Naive B cell (primary cell): ENCODE measurements around the gene POLR1C. TPM values are rescaled to one million over a fixed set of nuclear protein-coding genes. Genes with fewer than 3 reads are reported as not detected.
"Not testable (repeated sequence)": the region's sequence is repeated elsewhere in the genome, so short reads cannot be mapped to it uniquely, and the experiment has no call there.

Experiments
- ATAC-seq, 2 donors: fragments of 150-1000 bp; cut with Tn5 transposase; 2 replicates each; pipeline ENCODE4 v1.10.0; 2021; ENCODE audit warnings: low read depth in 2 of 2, mild to moderate bottlenecking in 2 of 2, moderate library complexity in 2 of 2
- DNase-seq: peaks from one replicate; pipeline ENCODE4 v3.0.0; 2022
- H3K27ac Mint-ChIP-seq, 6 donors: one replicate each; pipeline ENCODE4 v1.8.0; 2020 to 2022; ENCODE audit warnings: mild to moderate bottlenecking in 6 of 6, mixed read lengths in 6 of 6, moderate library complexity in 5 of 6, inconsistent platforms in 2 of 6
- H3K27me3 Mint-ChIP-seq, 3 donors: one replicate each; pipeline ENCODE4 v1.8.0; 2021 to 2022; ENCODE audit warnings: mixed read lengths in 3 of 3, mild to moderate bottlenecking in 1 of 3
- H3K36me3 Mint-ChIP-seq, 2 donors: one replicate each; pipeline ENCODE4 v1.8.0; 2020 to 2022; ENCODE audit warnings: mixed read lengths in 2 of 2, inconsistent platforms in 1 of 2, mild to moderate bottlenecking in 1 of 2
- H3K4me1 Mint-ChIP-seq, 3 donors: one replicate each; pipeline ENCODE4 v1.8.0; 2020 to 2022; ENCODE audit warnings: mixed read lengths in 3 of 3, inconsistent platforms in 1 of 3, mild to moderate bottlenecking in 1 of 3, moderate library complexity in 1 of 3
- H3K4me3 Mint-ChIP-seq, 8 donors: one replicate each; pipeline ENCODE4 v1.8.0; 2020 to 2022; ENCODE audit warnings: mild to moderate bottlenecking in 8 of 8, mixed read lengths in 8 of 8, moderate library complexity in 8 of 8, inconsistent platforms in 2 of 8
- H3K9me3 Mint-ChIP-seq, 7 donors: one replicate each; pipeline ENCODE4 v1.8.0; 2020 to 2022; ENCODE audit warnings: mixed read lengths in 7 of 7, mild to moderate bottlenecking in 5 of 7, inconsistent platforms in 2 of 7, moderate library complexity in 1 of 7
- polyA plus RNA-seq, 6 donors: library from polyadenylated mRNA; unstranded; fragments of 300-500 nt; fragmentation: Illumina TruSeq; gene quantifications; one replicate each; pipeline ENCODE4 v1.2.3, GENCODE V29; 2021; ENCODE audit warnings: low read depth in 6 of 6

Gene POLR1C
- polyA plus RNA-seq, result 10 to 100 TPM in 4 of 6 donors, 1 to 10 TPM in 2; 9.3 to 19.8 (median 13.1) TPM

GRCh38 chr6:43516697-43517504, at the start of gene POLR1C, which contains the start of gene YIPF3:
Gene POLR1C, plus strand, starts transcription at chr6:43517089. Its CDS starts 21 bp downstream, at chr6:43517110.
Gene YIPF3, minus strand, starts transcription at chr6:43516926. Its CDS starts 119 bp downstream, at chr6:43516807.
- H3K4me3 Mint-ChIP-seq, result no peak within 1 kb of the TSS
- H3K27ac Mint-ChIP-seq, result peak within 1 kb of the TSS in 1 of 6 donors; percentile 10
- DNase-seq (peak; percentile 95), ATAC-seq (peak; percentile 96)
- H3K4me1 Mint-ChIP-seq, result peaks cover 22 to 29% (median 24%) of the 10 kb centered on the region in 3 donors
- H3K9me3 Mint-ChIP-seq, result no peaks in the 10 kb centered on the region
- H3K36me3 Mint-ChIP-seq, result peaks cover 0 to 19% of the 10 kb centered on the region in 2 donors
- H3K27me3 Mint-ChIP-seq, result no peaks in the 10 kb centered on the region

- not testable (repeated sequence) for H3K36me3 Mint-ChIP-seq, ATAC-seq, H3K9me3 Mint-ChIP-seq, DNase-seq, H3K4me1 Mint-ChIP-seq, H3K4me3 Mint-ChIP-seq
- H3K27ac Mint-ChIP-seq, result peak overlapping the region in 1 of 6 donors; percentile 76
- H3K27me3 Mint-ChIP-seq, result peaks cover 21 to 63% (median 58%) of the 10 kb centered on the region in 3 donors
Observed at GRCh38 chr6:43467265-43467664, 49.6 kb upstream of the POLR1C start.

DNA sequence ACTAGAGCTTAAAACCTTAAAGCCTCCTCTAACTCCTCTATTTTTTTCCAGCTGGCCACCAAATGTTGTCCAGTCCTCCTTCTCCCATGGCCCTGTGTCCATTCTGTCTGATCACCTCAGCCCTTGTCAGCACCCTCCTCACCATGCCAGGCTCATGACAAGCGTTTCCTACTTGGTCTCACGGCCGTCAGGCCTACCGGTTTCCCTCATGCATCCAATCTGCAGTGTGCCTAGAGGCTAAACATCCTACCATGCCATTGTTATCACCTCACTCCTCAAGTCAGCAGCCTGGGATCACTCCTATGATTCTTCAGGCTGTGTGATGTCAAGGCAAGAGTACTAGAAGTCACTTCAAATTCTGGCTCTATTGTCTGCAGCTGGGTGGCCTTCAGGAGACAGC, 49.1 kb upstream of the POLR1C start:
- no peak for ATAC-seq
- no peaks in the 10 kb centered on the region for H3K36me3 Mint-ChIP-seq
- DNase-seq, result no peak
- H3K27me3 Mint-ChIP-seq, result peaks cover 21 to 58% (median 53%) of the 10 kb centered on the region in 3 donors
- no peak overlapping the region for H3K27ac Mint-ChIP-seq
- H3K9me3 Mint-ChIP-seq, result no peaks in the 10 kb centered on the region
- H3K4me3 Mint-ChIP-seq, result no peak overlapping the region
- peaks cover 0 to 3% (median 0%) of the 10 kb centered on the region in 3 donors for H3K4me1 Mint-ChIP-seq

- Mint-ChIP-seq H3K4me3 (no peak overlapping the region), H3K27ac (no peak overlapping the region), H3K36me3 (no peaks in the 10 kb centered on the region), H3K27me3 (peaks cover 21 to 54% (median 48%) of the 10 kb centered on the region in 3 donors), H3K4me1 (peaks cover 0 to 3% (median 0%) of the 10 kb centered on the region in 3 donors), H3K9me3 (no peaks in the 10 kb centered on the region)
- no peak for DNase-seq
- no peak for ATAC-seq
Observed at GRCh38 chr6:43468240-43468639, 48.6 kb upstream of the POLR1C start.

DNA sequence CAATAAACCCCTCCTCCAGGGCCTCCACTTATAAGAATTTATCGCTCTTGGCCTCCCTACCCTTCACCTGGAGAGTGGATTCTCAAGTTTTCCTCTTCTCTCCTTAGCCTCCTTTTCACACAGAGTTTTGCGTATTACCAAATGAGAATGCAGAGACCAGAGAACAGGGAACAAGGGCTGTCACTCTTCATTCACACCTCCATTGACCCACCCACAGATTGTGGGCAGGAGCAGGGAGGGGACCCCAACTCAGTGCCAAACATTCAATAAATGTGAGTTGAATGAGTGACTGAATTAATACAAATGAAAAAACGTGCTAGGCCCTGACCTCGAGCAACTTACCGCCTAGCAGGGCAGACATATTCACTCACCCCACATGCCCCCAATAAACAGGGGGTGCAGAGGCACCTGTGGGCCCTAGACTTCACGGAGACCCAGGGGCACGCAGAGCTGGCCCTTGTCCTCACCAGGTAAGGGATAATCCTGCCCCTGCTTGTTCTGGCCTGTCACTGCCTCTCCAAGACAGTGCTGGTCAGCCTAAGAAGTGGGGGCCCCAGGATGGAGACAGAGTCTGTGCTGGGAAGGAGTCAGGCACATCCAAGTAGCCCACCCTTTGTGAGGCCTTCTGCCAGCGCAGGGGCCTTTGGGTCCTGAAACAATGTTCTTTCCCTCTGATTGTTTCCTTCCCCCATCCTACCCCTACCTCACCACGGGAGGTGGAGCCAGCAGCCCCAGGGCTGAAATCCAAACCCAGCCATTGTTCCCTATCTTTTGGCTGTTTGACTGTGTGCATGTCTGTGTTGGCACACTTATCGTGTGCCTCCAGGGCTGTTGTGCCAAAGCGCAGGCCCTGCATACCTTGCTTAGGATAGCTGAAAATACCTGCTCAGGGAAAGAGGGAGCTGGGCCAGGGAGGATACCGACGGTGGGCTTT, 47.9 kb upstream of the POLR1C start:
- Mint-ChIP-seq H3K9me3 (no peaks in the 10 kb centered on the region), H3K36me3 (no peaks in the 10 kb centered on the region), H3K27me3 (peaks cover 21 to 49% (median 45%) of the 10 kb centered on the region in 3 donors), H3K27ac (no peak overlapping the region), H3K4me1 (peaks cover 0 to 3% (median 0%) of the 10 kb centered on the region in 3 donors), H3K4me3 (no peak overlapping the region)
- no peak for ATAC-seq
- DNase-seq, result no peak

DNA sequence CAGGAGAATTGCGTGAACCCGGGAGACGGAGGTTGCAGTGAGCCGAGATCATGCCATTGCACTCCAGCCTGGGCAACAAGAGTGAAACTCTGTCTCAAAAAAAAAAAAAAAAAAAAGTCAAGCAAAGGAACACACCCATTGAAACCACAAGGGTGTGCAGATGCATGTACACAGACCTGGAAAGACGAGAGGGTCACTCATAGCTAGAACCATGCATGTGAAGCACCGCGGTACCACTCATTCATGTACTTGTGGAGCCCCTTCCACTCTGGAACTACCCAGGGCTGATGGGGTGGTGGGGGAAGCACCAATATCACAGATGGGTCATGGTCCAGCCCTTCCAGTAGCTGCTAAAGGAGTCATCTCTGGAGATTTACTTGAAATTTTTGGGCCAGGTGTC, 46.9 kb upstream of the POLR1C start:
- ATAC-seq (no peak), DNase-seq (no peak)
- no peaks in the 10 kb centered on the region for H3K36me3 Mint-ChIP-seq
- no peak overlapping the region for H3K27ac Mint-ChIP-seq
- no peak overlapping the region for H3K4me3 Mint-ChIP-seq
- no peaks in the 10 kb centered on the region for H3K9me3 Mint-ChIP-seq
- H3K27me3 Mint-ChIP-seq, result peaks cover 21 to 45% (median 45%) of the 10 kb centered on the region in 3 donors
- H3K4me1 Mint-ChIP-seq, result peaks cover 0 to 3% (median 0%) of the 10 kb centered on the region in 3 donors

DNA sequence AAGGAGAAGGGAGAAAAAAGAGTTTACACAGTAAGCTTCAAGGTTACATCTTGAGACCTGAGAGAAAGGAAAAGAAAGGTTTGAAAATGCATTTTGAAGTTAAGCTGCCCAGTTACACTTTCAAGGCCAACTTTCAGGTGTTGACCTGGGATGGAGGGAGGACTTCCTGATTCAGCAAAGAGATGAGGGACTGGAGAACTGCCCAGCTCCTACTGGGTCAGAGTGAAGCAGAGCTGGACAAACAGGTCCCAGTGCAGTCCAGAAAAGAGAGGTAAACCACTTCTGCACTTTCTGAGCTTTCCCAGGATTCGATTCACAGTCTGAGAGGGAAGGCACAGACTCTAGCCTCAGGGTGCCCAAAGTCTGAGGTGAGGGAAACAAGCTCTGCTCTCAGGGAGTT, 45.5 kb upstream of the POLR1C start:
- H3K9me3 Mint-ChIP-seq, result no peaks in the 10 kb centered on the region
- no peak for DNase-seq
- H3K4me3 Mint-ChIP-seq, result no peak overlapping the region
- peaks cover 16 to 45% (median 44%) of the 10 kb centered on the region in 3 donors for H3K27me3 Mint-ChIP-seq
- peaks cover 0 to 3% (median under 1%) of the 10 kb centered on the region in 3 donors for H3K4me1 Mint-ChIP-seq
- peak overlapping the region in 1 of 6 donors; percentile 7 for H3K27ac Mint-ChIP-seq
- ATAC-seq, result no peak
- no peaks in the 10 kb centered on the region for H3K36me3 Mint-ChIP-seq

DNA sequence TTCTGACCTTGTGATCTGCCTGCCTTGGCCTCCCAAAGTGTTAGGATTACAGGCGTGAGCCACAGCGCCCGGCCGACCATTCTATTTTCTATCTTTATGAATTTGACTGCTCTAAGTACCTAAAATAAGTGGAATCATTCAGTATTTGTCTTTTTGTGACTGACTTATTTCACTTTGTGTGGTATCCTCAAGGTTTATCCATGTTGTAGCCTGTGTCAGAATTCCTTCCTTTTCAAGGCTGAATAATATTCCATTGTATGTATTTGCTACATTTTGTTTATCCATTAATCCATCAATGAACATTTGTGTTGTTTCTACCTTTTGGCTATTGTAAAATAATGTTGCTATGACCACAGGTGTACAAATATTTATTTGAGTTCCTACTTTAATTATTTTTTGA, 44.4 kb upstream of the POLR1C start:
- H3K27ac Mint-ChIP-seq, result no peak overlapping the region
- ATAC-seq, result no peak
- H3K4me3 Mint-ChIP-seq, result no peak overlapping the region
- H3K4me1 Mint-ChIP-seq, result peaks cover 10 to 12% (median 11%) of the 10 kb centered on the region in 3 donors
- peaks cover 10 to 36% (median 32%) of the 10 kb centered on the region in 3 donors for H3K27me3 Mint-ChIP-seq
- no peaks in the 10 kb centered on the region for H3K36me3 Mint-ChIP-seq
- DNase-seq, result no peak
- no peaks in the 10 kb centered on the region for H3K9me3 Mint-ChIP-seq

DNA sequence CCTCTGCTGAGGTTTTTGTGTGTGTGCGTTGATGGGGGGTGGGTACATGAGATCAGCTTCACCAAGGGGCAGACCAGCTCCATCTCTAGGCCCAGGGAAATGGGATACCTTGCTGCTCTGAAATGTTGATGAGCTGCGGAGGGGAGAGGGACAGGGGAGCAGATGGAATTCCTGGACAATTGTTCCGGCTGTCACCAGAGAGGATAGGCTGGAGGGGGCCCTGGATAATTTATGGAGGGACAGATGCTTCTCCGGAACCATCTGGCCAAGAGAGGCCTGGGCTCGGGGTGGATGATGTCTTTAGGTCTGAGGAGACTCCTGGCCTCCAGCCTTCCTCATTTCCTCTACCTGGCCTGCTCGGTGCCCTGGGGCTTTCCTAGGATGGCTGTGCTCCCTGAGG, 41.4 kb upstream of the POLR1C start:
- H3K27me3 Mint-ChIP-seq, result peaks cover 0 to 10% (median 10%) of the 10 kb centered on the region in 3 donors
- H3K9me3 Mint-ChIP-seq, result no peaks in the 10 kb centered on the region
- H3K27ac Mint-ChIP-seq, result peak overlapping the region in 4 of 6 donors; percentile 39 to 98 (median 51)
- ATAC-seq (no peak), DNase-seq (no peak)
- peak overlapping the region in 1 of 8 donors; percentile 30 for H3K4me3 Mint-ChIP-seq
- H3K4me1 Mint-ChIP-seq, result peaks cover 28 to 31% (median 31%) of the 10 kb centered on the region in 3 donors
- no peaks in the 10 kb centered on the region for H3K36me3 Mint-ChIP-seq

DNA sequence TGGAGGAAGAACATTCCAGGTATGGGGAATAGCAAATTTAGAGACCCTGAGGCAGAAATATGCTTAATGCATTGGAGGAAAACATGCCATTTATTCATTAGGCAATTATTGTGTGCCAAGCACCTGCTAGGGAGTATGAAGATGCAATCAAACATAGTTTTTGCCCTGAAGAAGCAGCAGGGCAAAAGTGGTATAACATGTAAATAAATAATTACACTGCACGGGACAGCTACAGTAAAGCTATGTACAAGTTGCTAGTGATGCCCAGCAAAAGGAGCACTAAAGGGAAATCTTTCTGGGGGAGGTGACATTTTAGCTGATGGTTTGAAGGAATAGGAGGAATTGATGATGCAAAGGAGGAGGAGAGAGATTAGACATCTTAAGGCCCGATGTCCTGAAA, 40.1 kb upstream of the POLR1C start:
- Mint-ChIP-seq H3K27me3 (no peaks in the 10 kb centered on the region), H3K4me3 (peak overlapping the region; percentile 89 to 100 (median 96)), H3K4me1 (peaks cover 32 to 35% (median 34%) of the 10 kb centered on the region in 3 donors), H3K36me3 (no peaks in the 10 kb centered on the region), H3K27ac (peak overlapping the region; percentile 95 to 100 (median 98)), H3K9me3 (no peaks in the 10 kb centered on the region)
- no peak for DNase-seq
- ATAC-seq, result peak; percentile 12 to 20

DNA sequence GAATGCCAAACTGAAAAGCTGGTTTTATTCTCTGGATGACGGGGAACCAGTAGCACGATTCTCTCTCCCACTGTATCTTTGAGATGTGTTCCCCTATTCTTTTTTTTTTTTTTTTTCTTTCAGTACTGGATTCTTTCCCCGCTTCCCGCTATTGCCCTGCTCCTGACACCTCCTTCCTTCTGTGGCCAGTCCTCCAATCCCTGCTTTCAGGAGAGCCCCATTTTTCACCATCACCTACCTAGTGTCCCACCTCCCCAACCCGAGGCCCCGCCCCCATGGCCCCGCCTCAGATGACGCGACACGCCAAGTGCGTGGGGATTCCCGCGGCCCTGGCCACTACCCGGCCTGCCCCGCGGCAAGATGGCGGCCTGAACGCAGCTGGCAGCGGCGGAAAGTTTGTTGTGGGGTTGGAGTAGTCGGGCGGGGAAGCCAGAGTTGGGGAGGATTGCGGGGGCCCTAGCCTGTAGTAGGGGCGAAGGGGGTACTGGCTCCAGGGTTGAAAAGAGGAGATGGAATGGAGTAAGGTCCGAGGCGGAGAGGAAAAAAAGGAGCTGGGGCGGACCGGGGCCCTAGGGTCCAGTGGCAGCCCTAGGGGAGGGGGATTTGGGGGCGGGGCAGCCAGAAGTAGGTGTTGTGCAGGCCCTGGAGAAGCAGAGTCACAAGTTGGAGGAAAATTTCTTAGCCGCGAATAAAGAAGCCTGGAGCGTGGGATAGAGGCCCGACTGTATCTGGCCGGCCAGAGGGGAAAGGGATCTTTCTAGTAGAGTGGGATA, 39.5 kb upstream of the POLR1C start, which contains the start of gene TJAP1:
Gene TJAP1 (plus strand): TSS at position 336 of the 773 bp plus-strand sequence. CDS start 21,432 bp downstream, outside the sequence.
- Mint-ChIP-seq H3K36me3 (peaks cover 0 to 3% of the 10 kb centered on the region in 2 donors), H3K9me3 (no peaks in the 10 kb centered on the region), H3K4me3 (peak within 1 kb of the TSS; percentile 89 to 100 (median 96)), H3K4me1 (peaks cover 39 to 41% (median 40%) of the 10 kb centered on the region in 3 donors), H3K27ac (peak within 1 kb of the TSS; percentile 95 to 100 (median 98)), H3K27me3 (no peaks in the 10 kb centered on the region)
- ATAC-seq, result peak; percentile 98
- peak; percentile 96 for DNase-seq

DNA sequence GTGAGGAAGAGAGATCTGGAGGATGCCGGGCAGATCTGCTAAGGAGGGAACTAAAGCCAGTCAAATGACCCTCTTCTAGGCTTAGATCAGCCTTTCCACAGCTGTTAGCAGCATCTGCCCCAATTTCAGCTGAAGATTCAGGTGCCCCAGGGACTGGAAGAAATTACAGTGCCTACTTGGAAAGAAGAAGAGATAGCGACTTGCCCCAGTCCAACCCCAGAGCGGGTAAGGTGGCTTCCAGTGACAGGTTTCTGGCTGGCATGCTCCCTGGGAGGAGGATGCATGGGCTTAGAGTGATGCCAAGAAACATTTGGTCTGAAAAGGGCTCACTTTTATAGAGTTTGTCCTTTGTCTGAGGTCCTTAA, 38.9 kb upstream of the POLR1C start:
- H3K9me3 Mint-ChIP-seq, result no peaks in the 10 kb centered on the region
- DNase-seq (no peak), ATAC-seq (no peak)
- H3K36me3 Mint-ChIP-seq, result peaks cover 0 to 3% of the 10 kb centered on the region in 2 donors
- H3K4me3 Mint-ChIP-seq, result peak overlapping the region; percentile 89 to 100 (median 96)
- H3K27ac Mint-ChIP-seq, result peak overlapping the region; percentile 95 to 100 (median 98)
- peaks cover 41 to 43% (median 42%) of the 10 kb centered on the region in 3 donors for H3K4me1 Mint-ChIP-seq
- no peaks in the 10 kb centered on the region for H3K27me3 Mint-ChIP-seq
